ENCODE measurements around the gene FMN1.

The FMN1 gene, protein sequence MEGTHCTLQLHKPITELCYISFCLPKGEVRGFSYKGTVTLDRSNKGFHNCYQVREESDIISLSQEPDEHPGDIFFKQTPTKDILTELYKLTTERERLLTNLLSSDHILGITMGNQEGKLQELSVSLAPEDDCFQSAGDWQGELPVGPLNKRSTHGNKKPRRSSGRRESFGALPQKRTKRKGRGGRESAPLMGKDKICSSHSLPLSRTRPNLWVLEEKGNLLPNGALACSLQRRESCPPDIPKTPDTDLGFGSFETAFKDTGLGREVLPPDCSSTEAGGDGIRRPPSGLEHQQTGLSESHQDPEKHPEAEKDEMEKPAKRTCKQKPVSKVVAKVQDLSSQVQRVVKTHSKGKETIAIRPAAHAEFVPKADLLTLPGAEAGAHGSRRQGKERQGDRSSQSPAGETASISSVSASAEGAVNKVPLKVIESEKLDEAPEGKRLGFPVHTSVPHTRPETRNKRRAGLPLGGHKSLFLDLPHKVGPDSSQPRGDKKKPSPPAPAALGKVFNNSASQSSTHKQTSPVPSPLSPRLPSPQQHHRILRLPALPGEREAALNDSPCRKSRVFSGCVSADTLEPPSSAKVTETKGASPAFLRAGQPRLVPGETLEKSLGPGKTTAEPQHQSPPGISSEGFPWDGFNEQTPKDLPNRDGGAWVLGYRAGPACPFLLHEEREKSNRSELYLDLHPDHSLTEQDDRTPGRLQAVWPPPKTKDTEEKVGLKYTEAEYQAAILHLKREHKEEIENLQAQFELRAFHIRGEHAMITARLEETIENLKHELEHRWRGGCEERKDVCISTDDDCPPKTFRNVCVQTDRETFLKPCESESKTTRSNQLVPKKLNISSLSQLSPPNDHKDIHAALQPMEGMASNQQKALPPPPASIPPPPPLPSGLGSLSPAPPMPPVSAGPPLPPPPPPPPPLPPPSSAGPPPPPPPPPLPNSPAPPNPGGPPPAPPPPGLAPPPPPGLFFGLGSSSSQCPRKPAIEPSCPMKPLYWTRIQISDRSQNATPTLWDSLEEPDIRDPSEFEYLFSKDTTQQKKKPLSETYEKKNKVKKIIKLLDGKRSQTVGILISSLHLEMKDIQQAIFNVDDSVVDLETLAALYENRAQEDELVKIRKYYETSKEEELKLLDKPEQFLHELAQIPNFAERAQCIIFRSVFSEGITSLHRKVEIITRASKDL (N-terminal part only)

GRCh38 chr15:33194704-33195670 lies at the start of gene FMN1:
Gene FMN1, minus strand, starts transcription at chr15:33194714. Its CDS starts 39,800 bp downstream, at chr15:33154914.
- peak; percentile 69 for DNase-seq

DNA sequence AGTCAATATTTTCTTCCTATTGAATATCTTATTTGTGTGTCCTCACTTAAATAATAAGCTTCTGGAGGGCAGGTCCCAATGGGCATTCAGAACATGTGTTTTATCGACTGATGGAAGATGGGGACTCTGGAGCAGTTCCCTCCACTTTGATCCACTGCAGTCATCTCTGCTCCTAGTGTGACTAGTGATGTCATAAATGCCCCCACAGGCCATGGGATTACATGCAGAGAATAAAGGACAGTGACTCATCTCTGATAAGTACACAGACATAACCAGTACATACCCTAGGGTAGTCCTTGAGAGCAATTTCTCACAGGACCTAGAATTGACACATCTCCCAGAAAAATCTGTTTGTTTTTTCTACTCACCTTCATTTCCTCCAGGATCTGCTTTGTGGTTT lies 49.4 kb upstream of the FMN1 start:
- no peak for DNase-seq

GRCh38 chr15:33243393-33243792 lies 48.9 kb upstream of the FMN1 start:
- DNase-seq = no peak

- no peak for DNase-seq
Measured at GRCh38 chr15:33242669-33243191, 48.2 kb upstream of the FMN1 start.

GRCh38 chr15:33242165-33242564 lies 47.7 kb upstream of the FMN1 start:
- DNase-seq = no peak

DNA sequence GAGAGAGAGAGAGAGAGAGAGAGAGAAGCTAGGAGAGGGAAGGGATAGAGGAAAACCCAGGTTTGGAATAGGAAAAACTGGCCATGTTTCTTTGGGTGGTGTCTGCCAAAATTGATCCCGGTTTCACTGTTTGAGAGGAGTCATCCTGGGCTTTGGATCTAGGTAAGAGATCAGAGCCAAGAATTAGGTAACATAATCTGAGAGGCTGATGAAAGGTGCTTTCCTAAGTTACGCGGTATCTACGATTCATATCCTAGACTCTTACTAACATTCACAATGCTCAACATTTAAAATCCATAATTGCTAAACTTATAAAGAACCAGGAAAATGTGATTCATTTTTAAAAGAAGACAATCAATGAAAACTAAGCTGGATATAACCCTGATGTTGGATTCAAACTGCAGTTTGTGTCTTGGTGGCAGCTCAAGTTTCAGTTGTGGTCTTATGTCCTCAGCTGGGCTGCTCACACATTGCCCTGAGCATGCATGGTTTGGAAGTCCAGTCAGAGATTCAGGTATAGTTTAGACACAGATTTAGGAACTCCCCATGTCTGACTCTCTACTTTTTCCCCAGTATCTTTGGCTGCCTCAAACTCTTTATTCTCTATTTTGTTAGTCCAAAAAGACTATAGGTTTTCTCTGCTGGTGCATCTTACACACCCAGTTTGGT lies 42.5 kb upstream of the FMN1 start:
- DNase-seq = no peak

- peak; percentile 27 for DNase-seq
Measured at GRCh38 chr15:33234020-33234461, 39.5 kb upstream of the FMN1 start.

DNA sequence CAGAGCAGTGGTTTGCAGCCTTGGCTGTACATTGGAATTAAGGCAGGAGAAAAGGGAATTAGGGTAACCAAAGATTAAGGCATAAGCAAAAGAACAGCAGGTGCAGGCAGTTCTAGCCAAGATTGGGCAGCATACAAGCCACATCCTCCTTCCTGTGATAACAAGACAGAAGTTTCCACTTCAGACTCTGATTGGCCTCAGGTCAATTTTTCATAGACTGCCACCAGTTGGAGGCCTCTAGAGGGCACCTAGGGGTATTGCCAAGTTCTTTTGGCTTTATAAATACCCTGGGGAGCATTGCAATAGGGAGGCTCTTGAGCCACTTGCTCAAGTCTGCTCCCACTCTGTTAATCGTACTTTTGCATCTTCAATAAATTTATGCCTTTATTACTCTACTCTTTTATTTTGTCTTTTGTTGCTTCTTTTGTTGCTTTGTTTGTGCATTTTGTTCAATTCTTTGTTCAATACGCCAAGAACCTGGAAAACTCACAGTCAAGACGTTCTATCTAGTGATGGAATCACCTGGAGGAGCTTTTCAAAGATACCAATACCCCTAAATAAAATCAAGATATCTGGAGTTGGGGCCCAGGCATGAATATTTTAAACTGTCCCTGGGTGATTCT lies 32.2 kb upstream of the FMN1 start:
- peak; percentile 7 for DNase-seq

DNA sequence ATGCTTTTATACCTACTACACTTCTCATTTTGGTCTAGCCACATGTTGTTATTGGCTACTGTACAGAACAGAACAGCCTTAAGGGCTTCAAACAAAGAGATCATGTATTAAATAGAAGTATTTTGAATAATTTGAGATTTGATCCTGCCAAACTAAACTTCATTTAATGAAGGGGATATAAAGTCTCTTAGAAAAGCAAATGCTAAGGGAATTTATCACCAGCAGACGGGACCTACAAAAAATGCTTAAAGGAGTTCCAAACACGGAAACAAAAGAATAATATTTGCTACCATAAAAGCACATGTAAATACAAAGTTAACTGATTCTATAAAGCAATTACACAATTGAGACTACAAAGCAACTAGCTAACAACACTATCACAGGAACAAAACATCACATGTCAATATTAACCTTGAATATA lies 23.6 kb upstream of the FMN1 start:
- DNase-seq = peak; percentile 85

- no peak for DNase-seq
Measured at GRCh38 chr15:33215941-33216872, 21.7 kb upstream of the FMN1 start.

DNA sequence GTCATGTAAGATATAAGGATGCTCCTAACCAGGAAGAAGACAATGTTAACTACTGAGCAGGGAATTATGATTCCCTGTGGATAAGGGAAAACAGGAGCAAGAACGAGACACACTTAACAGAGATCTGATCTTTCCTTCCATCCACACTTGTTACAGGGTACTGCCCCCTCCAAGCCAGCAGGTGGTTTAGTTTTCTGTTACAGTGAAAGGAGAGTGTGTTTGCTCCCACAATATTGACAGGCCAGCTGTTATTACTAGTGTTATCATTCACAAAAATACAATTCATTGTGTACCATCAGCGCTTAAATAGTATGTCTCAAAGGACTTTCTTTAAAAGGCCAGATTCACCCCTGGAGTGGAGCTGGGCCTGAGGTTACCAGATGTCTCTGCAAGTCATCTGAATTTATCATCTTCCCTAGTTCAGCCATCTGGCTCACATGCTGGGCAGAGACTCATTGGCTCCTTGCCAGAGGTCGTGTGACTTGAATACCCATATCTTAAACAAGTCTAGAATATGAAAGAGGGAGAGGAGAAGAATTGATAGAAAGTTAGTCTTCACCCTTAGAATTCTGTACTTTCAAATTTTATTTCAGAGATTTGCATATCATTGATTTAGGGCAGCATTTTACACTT lies 16.8 kb upstream of the FMN1 start:
- DNase-seq = peak; percentile 53

- DNase-seq = no peak
Measured at GRCh38 chr15:33209575-33210481, 15.3 kb upstream of the FMN1 start.

DNA sequence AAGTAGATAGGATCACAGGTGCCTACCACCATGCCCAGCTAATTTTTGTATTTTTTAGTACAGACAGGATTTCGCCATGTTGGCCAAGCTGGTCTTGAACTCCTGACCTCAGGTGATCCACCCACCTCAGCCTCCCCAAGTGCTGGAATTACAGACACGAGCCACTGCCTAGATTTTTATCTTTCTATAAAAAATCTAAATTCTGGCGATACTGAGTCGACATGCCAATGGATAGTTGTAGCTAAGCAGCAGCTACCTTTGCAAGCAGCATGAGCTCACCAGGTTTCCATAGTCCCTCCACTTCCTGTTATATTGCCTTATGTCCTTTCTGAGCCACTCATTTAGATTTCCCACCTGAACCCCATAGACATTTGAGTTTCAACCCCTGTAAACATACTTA lies 13.1 kb upstream of the FMN1 start:
- no peak for DNase-seq

DNA sequence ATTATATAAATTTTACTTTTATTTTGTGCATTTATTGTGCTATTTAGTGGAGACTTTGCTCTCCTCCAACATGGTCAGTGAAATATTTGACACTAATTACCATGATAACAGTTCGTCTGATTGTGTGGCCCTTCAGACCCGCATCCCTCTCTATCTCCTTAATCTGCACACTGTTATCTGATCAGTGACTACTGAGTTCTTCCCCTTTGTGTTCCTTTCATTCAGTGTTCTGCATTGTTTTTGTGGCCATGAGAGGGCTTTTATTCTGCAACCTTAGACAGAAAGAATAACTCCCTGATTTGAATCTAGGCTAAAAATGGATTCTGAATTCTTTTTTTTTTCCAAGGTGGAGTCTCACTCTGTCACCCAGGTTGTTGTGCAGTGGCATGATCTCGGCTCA lies 11.9 kb upstream of the FMN1 start:
- DNase-seq = no peak

DNA sequence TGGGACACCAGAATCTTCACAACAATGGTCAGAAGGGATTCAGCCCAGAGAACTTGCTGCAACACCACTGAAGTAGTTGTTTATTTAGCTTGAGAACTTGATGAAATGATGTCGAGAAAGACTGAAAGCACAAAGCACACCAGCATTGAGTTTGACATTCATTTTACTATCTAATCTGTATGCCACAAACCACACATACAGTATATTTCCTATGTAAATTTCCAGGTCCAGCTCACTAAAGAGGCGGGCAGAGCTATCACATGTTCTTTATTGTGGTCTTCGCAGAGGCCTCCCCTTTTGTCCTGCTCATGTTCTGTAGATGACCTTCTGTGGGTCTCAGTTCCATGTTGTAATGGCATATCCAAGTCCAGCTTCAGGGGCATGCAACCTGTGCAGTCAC lies 10.4 kb upstream of the FMN1 start:
- DNase-seq = no peak

GRCh38 chr15:33204087-33204486 lies 9.6 kb upstream of the FMN1 start:
- no peak for DNase-seq

GRCh38 chr15:33201491-33202231 lies 7.1 kb upstream of the FMN1 start:
- peak; percentile 51 for DNase-seq

Measured in NCI-H748 treated with DMSO at 0.1 percent for 48 hours (cell line).